ENCODE measurements around the gene CTNNAL1. TPM values are rescaled to one million over a fixed set of nuclear protein-coding genes. Genes with fewer than 3 reads are reported as not detected.

CTNNAL1 gene
- total and polyA plus RNA-seq, 9 of the 15 experiments (the other 6 are each of a cell fraction or from before 2014, with no cell fraction given) = 23.2 to 78.0 (median 46.7) TPM

DNA sequence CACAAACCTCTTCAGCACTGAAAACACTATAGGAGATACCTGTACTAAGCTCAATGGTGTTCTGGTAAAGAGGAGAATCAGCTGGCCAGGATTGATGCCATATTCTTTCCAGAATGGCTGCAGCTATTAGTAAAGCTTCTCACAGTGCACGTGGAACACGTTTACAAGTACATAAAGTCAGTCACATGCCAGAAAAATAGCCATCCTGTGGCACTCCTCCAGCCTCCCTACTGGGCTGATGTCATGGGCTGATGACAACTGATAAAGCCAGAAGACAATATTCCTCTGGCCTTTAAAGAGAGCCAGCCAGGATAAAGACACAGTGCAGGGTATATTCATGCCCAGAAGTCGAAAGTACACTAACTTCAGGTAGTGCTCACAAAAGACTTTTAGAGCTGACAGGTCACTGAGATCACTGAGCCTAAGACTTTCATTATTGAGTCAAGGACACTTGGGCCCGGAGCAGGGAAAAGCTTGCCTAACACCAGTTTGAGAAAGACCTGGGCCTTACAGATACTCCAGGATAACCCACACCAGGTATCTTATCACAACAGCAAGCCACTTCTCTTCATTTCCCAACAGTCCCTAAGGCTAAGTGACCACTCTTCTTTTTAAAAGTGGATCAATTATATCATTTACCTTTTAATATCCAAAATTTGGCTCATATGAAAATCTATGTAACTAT lies 49.7 kb downstream of the CTNNAL1 start (continued):
- TF ChIP-seq, protein P1, sequence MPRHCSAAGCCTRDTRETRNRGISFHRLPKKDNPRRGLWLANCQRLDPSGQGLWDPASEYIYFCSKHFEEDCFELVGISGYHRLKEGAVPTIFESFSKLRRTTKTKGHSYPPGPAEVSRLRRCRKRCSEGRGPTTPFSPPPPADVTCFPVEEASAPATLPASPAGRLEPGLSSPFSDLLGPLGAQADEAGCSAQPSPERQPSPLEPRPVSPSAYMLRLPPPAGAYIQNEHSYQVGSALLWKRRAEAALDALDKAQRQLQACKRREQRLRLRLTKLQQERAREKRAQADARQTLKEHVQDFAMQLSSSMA (CRISPR knock-in tag; IDR thresholded peaks at IDR 0.05) = no peak
- TF ChIP-seq NFIC (IDR thresholded peaks at IDR 0.05) (peak; percentile 57), JUN (IDR thresholded peaks at IDR 0.05; ENCODE audit: borderline replicate concordance, low read depth, low read length) (peak; percentile 62), JUN (CRISPR knock-in tag; IDR thresholded peaks at IDR 0.05; ENCODE audit: borderline replicate concordance) (no peak), RHOXF2B (CRISPR knock-in tag; conservative IDR thresholded peaks at IDR 0.05) (no peak), SMARCA5 (IDR thresholded peaks at IDR 0.05) (no peak), EP400 (IDR thresholded peaks at IDR 0.05) (peak; percentile 63; the same call in 1 of the 2 replicates), TEAD4 (IDR thresholded peaks at IDR 0.05; ENCODE audit: low read length) (peak; percentile 77), TEAD4 (CRISPR knock-in tag; IDR thresholded peaks at IDR 0.05; ENCODE audit: borderline replicate concordance) (no peak), MECOM (CRISPR knock-in tag; IDR thresholded peaks at IDR 0.05) (no peak), GATA2 (CRISPR knock-in tag; IDR thresholded peaks at IDR 0.05) (peak; percentile 23; the same call in 1 of the 2 replicates), ZNF121 (CRISPR knock-in tag; conservative IDR thresholded peaks at IDR 0.05) (no peak), MEF2D (tag; conservative IDR thresholded peaks at IDR 0.05; ENCODE audit: low read depth) (no peak), CREB1 (IDR thresholded peaks at IDR 0.05) (no peak), CREB1 (CRISPR knock-in tag; IDR thresholded peaks at IDR 0.05) (no peak), COPS2 (conservative IDR thresholded peaks at IDR 0.05) (no peak), SIN3B (IDR thresholded peaks at IDR 0.05; ENCODE audit: low read depth) (no peak), MEF2A (IDR thresholded peaks at IDR 0.05; ENCODE audit: control insufficient read depth, low read depth, low read length) (no peak)
- TF ChIP-seq, protein P2, sequence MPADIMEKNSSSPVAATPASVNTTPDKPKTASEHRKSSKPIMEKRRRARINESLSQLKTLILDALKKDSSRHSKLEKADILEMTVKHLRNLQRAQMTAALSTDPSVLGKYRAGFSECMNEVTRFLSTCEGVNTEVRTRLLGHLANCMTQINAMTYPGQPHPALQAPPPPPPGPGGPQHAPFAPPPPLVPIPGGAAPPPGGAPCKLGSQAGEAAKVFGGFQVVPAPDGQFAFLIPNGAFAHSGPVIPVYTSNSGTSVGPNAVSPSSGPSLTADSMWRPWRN (IDR thresholded peaks at IDR 0.05; ENCODE audit: low read depth) = no peak
